Measurements from ENCODE around the gene ADD1.

The ADD1 gene

GRCh38 chr4:2852481-2852921, 8.9 kb downstream of the ADD1 start:
- DNase-seq (ENCODE audit: extremely low read depth, low read depth) = no peak
- no peak for TF ChIP-seq CTCF (IDR thresholded peaks at IDR 0.05; ENCODE audit: low read depth, low read length)

GRCh38 chr4:2855584-2855983, 11.9 kb downstream of the ADD1 start:
- DNase-seq (ENCODE audit: extremely low read depth, low read depth) = no peak

GRCh38 chr4:2856266-2856665, 12.6 kb downstream of the ADD1 start:
- TF ChIP-seq CTCF (IDR thresholded peaks at IDR 0.05; ENCODE audit: low read depth, low read length) = no peak
- no peak for DNase-seq (ENCODE audit: extremely low read depth, low read depth)

More at GRCh38 chr4:2855584-2855983, 11.9 kb downstream of the ADD1 start:
- TF ChIP-seq CTCF (IDR thresholded peaks at IDR 0.05; ENCODE audit: low read depth, low read length) = no peak

GRCh38 chr4:2857349-2857927, 13.8 kb downstream of the ADD1 start:
- TF ChIP-seq CTCF (IDR thresholded peaks at IDR 0.05; ENCODE audit: low read depth, low read length) = no peak
- no peak for DNase-seq (ENCODE audit: extremely low read depth, low read depth)

- TF ChIP-seq CTCF (IDR thresholded peaks at IDR 0.05; ENCODE audit: low read depth, low read length) = no peak
- DNase-seq (ENCODE audit: extremely low read depth, low read depth) = peak; percentile 49
Observed at GRCh38 chr4:2858451-2859217, 15.0 kb downstream of the ADD1 start.

GRCh38 chr4:2859514-2859913, 15.9 kb downstream of the ADD1 start:
- no peak for TF ChIP-seq CTCF (IDR thresholded peaks at IDR 0.05; ENCODE audit: low read depth, low read length)
- no peak for DNase-seq (ENCODE audit: extremely low read depth, low read depth)

All from AG09319 (cell line).